A549 (cell line): ENCODE results near the gene ST6GALNAC1.

Source experiments
- BCL3 ChIP-seq: fragments of >200 bp; sonication (Bioruptor Twin); formaldehyde crosslinking; IDR thresholded peaks from 3 replicates; pipeline ENCODE4 v1.6.1; 2016
- CTCF ChIP-seq: fragments of >200 bp; sonication (Bioruptor Twin); formaldehyde crosslinking; IDR thresholded peaks from 3 replicates; pipeline ENCODE4 v1.5.1; 2016
- EP300 ChIP-seq, 2 experiments: fragments of >200 bp; sonication (Bioruptor Twin); formaldehyde crosslinking; IDR thresholded peaks; 2 replicates in 1 of 2; 3 replicates in 1 of 2; pipeline ENCODE4 v1.6.1; 2016 to 2017
- NR3C1 ChIP-seq: fragments of >200 bp; sonication (Bioruptor Twin); formaldehyde crosslinking; IDR thresholded peaks from 3 replicates; pipeline ENCODE4 v1.6.1; 2017
- POLR2A ChIP-seq: IDR thresholded peaks from 2 replicates; pipeline ENCODE4 v1.6.1; 2012; ENCODE audit warnings: mild to moderate bottlenecking, low read length
- REST ChIP-seq: fragments of 200-600 bp; sonication (generic); IDR thresholded peaks from 2 replicates; pipeline ENCODE4 v1.6.1; 2016; ENCODE audit warnings: antibody characterized with exemption, mild to moderate bottlenecking, moderate library complexity

- TF ChIP-seq EP300 (IDR thresholded peaks at IDR 0.05) (no peak), REST (no peak), BCL3 (no peak), POLR2A (no peak), CTCF (no peak), NR3C1 (no peak)
Measured at GRCh38 chr17:76682296-76682695, 38.7 kb upstream of the ST6GALNAC1 start.
